ENCODE data around the gene ANKS1B. TPM values are rescaled to one million over a fixed set of nuclear protein-coding genes. Genes with fewer than 3 reads are reported as not detected.
"Not testable (repeated sequence)": the region's sequence is repeated elsewhere in the genome, so short reads cannot be mapped to it uniquely, and the experiment has no call there.

The ANKS1B gene
- total RNA-seq, 1 donor from 2014 or later: 5.6 TPM

- Mint-ChIP-seq H3K27me3 (ENCODE audit: low read depth) (no peaks in the 10 kb centered on the region), H3K27ac (ENCODE audit: unreplicated experiment) (peak overlapping the region; percentile 85), H3K9me3 (peaks cover 7% of the 10 kb centered on the region), H3K4me3 (no peak overlapping the region), H3K36me3 (ENCODE audit: low read depth) (no peaks in the 10 kb centered on the region), H3K4me1 (no peaks in the 10 kb centered on the region)
- no peak for TF ChIP-seq CTCF (conservative IDR thresholded peaks at IDR 0.05)
- no peak for DNase-seq (ENCODE audit: low read depth, low spot score)
These were observed 340.1 kb downstream of the ANKS1B start for GRCh38 chr12:99644629-99645028.

- H3K27ac Mint-ChIP-seq (ENCODE audit: unreplicated experiment): no peak overlapping the region
- no peak for DNase-seq (ENCODE audit: low read depth, low spot score)
- H3K27me3 Mint-ChIP-seq (ENCODE audit: low read depth): no peaks in the 10 kb centered on the region
- no peaks in the 10 kb centered on the region for H3K4me1 Mint-ChIP-seq
- H3K9me3 Mint-ChIP-seq: peaks cover 10% of the 10 kb centered on the region
- no peak overlapping the region for H3K4me3 Mint-ChIP-seq
- peaks cover 4% of the 10 kb centered on the region for H3K36me3 Mint-ChIP-seq (ENCODE audit: low read depth)
- no peak for TF ChIP-seq CTCF (conservative IDR thresholded peaks at IDR 0.05)
These were observed 357.3 kb downstream of the ANKS1B start for GRCh38 chr12:99627459-99627858.

GRCh38 chr12:99624591-99624990 lies 360.1 kb downstream of the ANKS1B start:
- H3K4me3 Mint-ChIP-seq; H3K27me3 Mint-ChIP-seq (ENCODE audit: low read depth); H3K4me1 Mint-ChIP-seq; H3K27ac Mint-ChIP-seq (ENCODE audit: unreplicated experiment); DNase-seq (ENCODE audit: low read depth, low spot score): not testable (repeated sequence)
- H3K36me3 Mint-ChIP-seq (ENCODE audit: low read depth): peaks cover 13% of the 10 kb centered on the region
- peaks cover 27% of the 10 kb centered on the region for H3K9me3 Mint-ChIP-seq

GRCh38 chr12:99620159-99620479 lies 364.6 kb downstream of the ANKS1B start:
- Mint-ChIP-seq H3K4me3 (no peak overlapping the region), H3K27me3 (ENCODE audit: low read depth) (no peaks in the 10 kb centered on the region), H3K36me3 (ENCODE audit: low read depth) (peaks cover 19% of the 10 kb centered on the region), H3K27ac (ENCODE audit: unreplicated experiment) (no peak overlapping the region), H3K9me3 (peaks cover 30% of the 10 kb centered on the region), H3K4me1 (no peaks in the 10 kb centered on the region)
- peak; percentile 6 for TF ChIP-seq CTCF (conservative IDR thresholded peaks at IDR 0.05)
- DNase-seq (ENCODE audit: low read depth, low spot score): no peak

- H3K36me3 Mint-ChIP-seq (ENCODE audit: low read depth): peaks cover 19% of the 10 kb centered on the region
- DNase-seq (ENCODE audit: low read depth, low spot score): no peak
- no peaks in the 10 kb centered on the region for H3K4me1 Mint-ChIP-seq
- TF ChIP-seq CTCF (conservative IDR thresholded peaks at IDR 0.05): peak; percentile 63
- H3K27me3 Mint-ChIP-seq (ENCODE audit: low read depth): no peaks in the 10 kb centered on the region
- no peak overlapping the region for H3K4me3 Mint-ChIP-seq
- peaks cover 30% of the 10 kb centered on the region for H3K9me3 Mint-ChIP-seq
- no peak overlapping the region for H3K27ac Mint-ChIP-seq (ENCODE audit: unreplicated experiment)
These were observed 365.2 kb downstream of the ANKS1B start for GRCh38 chr12:99619389-99620158.

GRCh38 chr12:99618657-99619056 lies 366.1 kb downstream of the ANKS1B start:
- Mint-ChIP-seq H3K27ac (ENCODE audit: unreplicated experiment) (no peak overlapping the region), H3K4me3 (no peak overlapping the region), H3K4me1 (no peaks in the 10 kb centered on the region), H3K27me3 (ENCODE audit: low read depth) (no peaks in the 10 kb centered on the region), H3K36me3 (ENCODE audit: low read depth) (peaks cover 19% of the 10 kb centered on the region), H3K9me3 (peaks cover 26% of the 10 kb centered on the region)
- TF ChIP-seq CTCF (conservative IDR thresholded peaks at IDR 0.05): no peak
- no peak for DNase-seq (ENCODE audit: low read depth, low spot score)
